ENCODE measurements around the gene FAM200A. TPM values are rescaled to one million over a fixed set of nuclear protein-coding genes. Genes with fewer than 3 reads are reported as not detected.

FAM200A gene
- total and polyA plus RNA-seq, 2 of the 8 experiments (the other 6 are each of a cell fraction or from before 2014, with no cell fraction given), result 4.3 to 7.5 TPM

GRCh38 chr7:99505324-99505662, 46.6 kb downstream of the FAM200A start:
- Histone ChIP-seq H2AK5ac (ENCODE audit: low read depth, low read length) (no peak overlapping the region), H3K23me2 (ENCODE audit: low read depth, low read length) (peaks cover 2% of the 10 kb centered on the region; the same call in 1 of the 2 replicates), H3K14ac (ENCODE audit: insufficient read length) (no peak overlapping the region), H2BK15ac (ENCODE audit: low read length) (no peak overlapping the region), H2BK5ac (ENCODE audit: low read depth, low read length) (peak overlapping the region; percentile 96; the same call in 1 of the 2 replicates), H3K4me1 (replicated peaks in 1 of 4; ENCODE audit: control insufficient read depth in 3 of 4, insufficient read depth in 4 of 4, low read length in 3 of 4) (peaks cover 0 to 7% (median 4%) of the 10 kb centered on the region in 4 experiments; a peak in 5 of 7 replicates), H3K23ac (ENCODE audit: insufficient read length) (no peak overlapping the region), H4K20me1 (replicated peaks in 1 of 2; ENCODE audit: control insufficient read depth in 1 of 2, insufficient read depth in 2 of 2, low read length in 2 of 2) (no peaks in the 10 kb centered on the region), H3K27ac (ENCODE audit: low read depth, low read length) (no peak overlapping the region; the same call in 1 of the 2 replicates), H3K36me3 (ENCODE audit: control insufficient read depth in 2 of 4, insufficient read depth in 4 of 4, low read length in 3 of 4) (no peaks in the 10 kb centered on the region; a peak in 1 of 8 replicates), H4K8ac (ENCODE audit: extremely low read depth, insufficient read depth, low read length) (no peak overlapping the region), H3K79me1 (ENCODE audit: low read depth, low read length) (no peaks in the 10 kb centered on the region), H4K5ac (ENCODE audit: insufficient read length, low read depth, low read length) (peak overlapping the region; percentile 44), H3K18ac (ENCODE audit: extremely low read depth, low read length) (no peak overlapping the region), H3K4me2 (ENCODE audit: insufficient read depth in 1 of 2, low read depth in 2 of 2, low read length in 2 of 2) (peak overlapping the region; percentile 62 to 75), H3K4ac (replicated peaks; ENCODE audit: insufficient read length, low read depth, low read length) (no peak overlapping the region), H2BK12ac (ENCODE audit: low read depth, low read length) (no peak overlapping the region), H2BK20ac (ENCODE audit: low read length) (no peak overlapping the region), H3K9me3 (ENCODE audit: insufficient read depth in 2 of 2, low read depth in 1 of 2, low read length in 1 of 2) (no peaks in the 10 kb centered on the region), H3K79me2 (ENCODE audit: control insufficient read depth in 1 of 2, insufficient read depth in 2 of 2, low read length in 2 of 2) (peaks cover 0 to 29% of the 10 kb centered on the region in 2 experiments; a peak in 3 of 4 replicates), H2BK120ac (replicated peaks; ENCODE audit: low read depth, low read length) (no peak overlapping the region), H3K27me3 (replicated peaks in 1 of 4; ENCODE audit: control insufficient read depth in 3 of 4, extremely low read depth in 1 of 4, insufficient read depth in 3 of 4, low read length in 3 of 4) (no peaks in the 10 kb centered on the region), H3K4me3 (ENCODE audit: extremely low read depth in 1 of 4, insufficient read depth in 2 of 4, low read depth in 3 of 4, low read length in 4 of 4) (peak overlapping the region; percentile 89 to 97 (median 94)), H3K9ac (replicated peaks in 1 of 4; ENCODE audit: extremely low read depth in 1 of 4, low read depth in 3 of 4, low read length in 3 of 4) (peak overlapping the region; percentile 60 to 82 (median 80); a peak in 6 of 7 replicates), H4K91ac (replicated peaks; ENCODE audit: insufficient read length, low read length) (no peak overlapping the region), H3K56ac (replicated peaks; ENCODE audit: insufficient read length, low read depth, low read length) (no peak overlapping the region), H2AFZ (ENCODE audit: low read length) (no peak overlapping the region)
- TF ChIP-seq POLR2A (IDR thresholded peaks at IDR 0.05; ENCODE audit: control extremely low read depth in 1 of 2, low read depth in 2 of 2, low read length in 2 of 2), result peak in 1 of 2 experiments; percentile 5; a peak in 1 of 3 replicates
- TF ChIP-seq CTBP2 (IDR thresholded peaks at IDR 0.05; ENCODE audit: borderline replicate concordance, insufficient read depth, insufficient read length, low read length), result no peak
- peak; percentile 65 for TF ChIP-seq PHF8 (conservative IDR thresholded peaks at IDR 0.05; ENCODE audit: low read depth, low read length)
- no peak for TF ChIP-seq TEAD4 (IDR thresholded peaks at IDR 0.05; ENCODE audit: low read depth, low read length)
- DNase-seq (ENCODE audit: low read depth in 1 of 2, low spot score in 2 of 2) (no peak), FAIRE-seq (no peak)
- CTCF ChIA-PET (ENCODE audit: partially characterized antibody), result interaction anchor here (0.8 to 1.2 kb wide), 3 partner anchors 13 to 111 kb away, joined by 3 to 4 read pairs (median 3); no protein-coding TSS in a partner anchor
- POLR2A ChIA-PET (ENCODE audit: partially characterized antibody), result interaction anchor here (0.9 to 3.2 kb wide), 12 partner anchors 10 to 96 kb away, joined by 3 to 26 read pairs (median 7); partner anchors contain the start of genes ATP5MF, BUD31, FAM200A and PDAP1
- WGBS, 2 experiments (ENCODE audit: extremely low coverage in 1 of 2, insufficient coverage in 1 of 2, insufficient read length in 1 of 2, insufficient replicate concordance in 2 of 2, low coverage in 1 of 2, low lambda C conversion rate in 2 of 2, missing lambda C conversion rate in 1 of 2), result 8% methylated on average over 11 of the region's 11 CpGs; no CpG with 5 or more reads in 1 of the 2 experiments

All from H1 (cell line).